HCT116 (cell line): Measurements from ENCODE around the gene TEAD3.
"Not testable (repeated sequence)": the region's sequence is repeated elsewhere in the genome, so short reads cannot be mapped to it uniquely, and the experiment has no call there.

Experiments used
- CTCF ChIP-seq, 3 experiments: fragments of 200-600 bp in 1 of 3; sonication (generic) in 1 of 3; IDR thresholded peaks in 2 of 3; conservative IDR thresholded peaks in 1 of 3; 2 replicates each; pipeline ENCODE4 v1.5.1; 2012 to 2017; ENCODE audit warnings: low read depth in 2 of 3, low read length in 2 of 3, antibody characterized with exemption in 1 of 3, borderline replicate concordance in 1 of 3, control low read depth in 1 of 3, mild to moderate bottlenecking in 1 of 3, mixed read lengths in 1 of 3, mixed run types in 1 of 3, moderate library complexity in 1 of 3; ENCODE audit not compliant: insufficient read depth in 1 of 3
- EZH2 ChIP-seq: fragments of 200-600 bp; sonication (generic); IDR thresholded peaks from 2 replicates; pipeline ENCODE4 v1.6.1; 2017; ENCODE audit warnings: antibody characterized with exemption, mixed run types
- EZH2phosphoT487 ChIP-seq: fragments of 200-600 bp; IDR thresholded peaks from 2 replicates; pipeline ENCODE4 v1.6.1; 2018; ENCODE audit warnings: antibody characterized with exemption, borderline replicate concordance
- JUND ChIP-seq: IDR thresholded peaks from 2 replicates; pipeline ENCODE4 v1.6.1; 2012

GRCh38 chr6:35535847-35536246 lies 39.0 kb upstream of the TEAD3 start:
- TF ChIP-seq CTCF (IDR thresholded peaks at IDR 0.05 in 2 of 3, conservative IDR thresholded peaks at IDR 0.05 in 1 of 3; ENCODE audit: borderline replicate concordance in 1 of 3, insufficient read depth in 1 of 3, low read depth in 2 of 3, low read length in 2 of 3); JUND; EZH2; EZH2phosphoT487: not testable (repeated sequence)
